Measurements from ENCODE around the gene MAEA.

DNA sequence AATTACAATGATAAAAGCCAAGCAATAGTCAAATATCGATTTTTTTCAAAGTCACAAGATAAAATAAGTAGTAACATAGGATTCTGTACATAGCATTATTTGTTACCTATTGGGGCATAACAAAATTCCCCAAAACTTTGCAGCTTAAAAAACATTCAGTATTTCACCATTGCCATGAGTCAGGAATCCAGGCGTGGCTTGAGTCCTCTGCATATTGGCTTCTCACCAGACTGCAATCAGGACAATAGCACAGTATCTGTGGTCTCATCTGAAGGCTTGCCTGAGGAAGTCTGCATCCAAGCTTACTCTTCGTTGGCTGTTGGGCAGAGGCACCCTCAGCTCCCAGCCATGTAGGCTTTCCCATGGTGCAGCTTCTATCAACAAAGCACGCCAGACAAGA is 34.5 kb upstream of the MAEA start:
- TF ChIP-seq EZH2 (IDR thresholded peaks at IDR 0.05; ENCODE audit: insufficient read depth, poor library complexity, severe bottlenecking) (no peak), EZH2phosphoT487 (IDR thresholded peaks at IDR 0.05; ENCODE audit: insufficient read depth, low read depth) (no peak)
